Measurements from ENCODE around the gene KRTAP10-6.

KRTAP10-6 gene

GRCh38 chr21:44590311-44590721, 2.0 kb downstream of the KRTAP10-6 start:
- Histone ChIP-seq H3K4me2 (ENCODE audit: low read length, poor library complexity, severe bottlenecking) (no peak overlapping the region), H2AK5ac (ENCODE audit: low read length, severe bottlenecking) (no peak overlapping the region), H2AFZ (ENCODE audit: low read depth, low read length) (no peak overlapping the region), H2BK120ac (ENCODE audit: low read depth, low read length) (no peak overlapping the region), H3K4me3 (ENCODE audit: insufficient read depth in 1 of 2, low read depth in 1 of 2, low read length in 2 of 2) (no peak overlapping the region), H3K79me1 (replicated peaks; ENCODE audit: low read length, poor library complexity, severe bottlenecking) (no peaks in the 10 kb centered on the region), H3K18ac (ENCODE audit: low read depth in 1 of 2, low read length in 2 of 2) (no peak overlapping the region), H3K27ac (ENCODE audit: low read length, poor library complexity, severe bottlenecking) (no peak overlapping the region), H3K9me3 (ENCODE audit: control insufficient read depth, low read length) (peaks cover 2% of the 10 kb centered on the region), H2BK5ac (ENCODE audit: low read depth, low read length, poor library complexity, severe bottlenecking) (no peak overlapping the region), H3K9ac (ENCODE audit: low read length) (no peak overlapping the region), H2BK15ac (ENCODE audit: low read depth, poor library complexity, severe bottlenecking) (no peak overlapping the region), H3K14ac (ENCODE audit: low read length in 2 of 2) (no peak overlapping the region), H3K27me3 (ENCODE audit: control insufficient read depth in 1 of 2, insufficient read depth in 1 of 2, low read length in 2 of 2) (peaks cover 34 to 39% of the 10 kb centered on the region in 2 experiments), H3K4ac (ENCODE audit: low read depth in 1 of 2, low read length in 2 of 2) (no peak overlapping the region), H4K91ac (ENCODE audit: low read length) (no peak overlapping the region), H3K4me1 (ENCODE audit: control insufficient read depth, insufficient read depth, low read depth, low read length) (no peaks in the 10 kb centered on the region), H2BK12ac (ENCODE audit: low read length in 2 of 2) (no peak overlapping the region), H4K8ac (ENCODE audit: low read length) (no peak overlapping the region), H3K36me3 (ENCODE audit: control insufficient read depth in 1 of 2, insufficient read depth in 2 of 2, low read depth in 1 of 2, low read length in 2 of 2) (no peaks in the 10 kb centered on the region), H3K23ac (ENCODE audit: low read length in 2 of 2) (no peak overlapping the region)
- WGBS, result 84% methylated on average over 8 of the region's 10 CpGs
- no peak for DNase-seq

- H2BK120ac ChIP-seq (ENCODE audit: low read depth, low read length), result no peak overlapping the region
- peaks cover 30 to 39% of the 10 kb centered on the region in 2 experiments for H3K27me3 ChIP-seq (ENCODE audit: control insufficient read depth in 1 of 2, insufficient read depth in 1 of 2, low read length in 2 of 2)
- no peak overlapping the region for H3K18ac ChIP-seq (ENCODE audit: low read depth in 1 of 2, low read length in 2 of 2)
- H2BK5ac ChIP-seq (ENCODE audit: low read depth, low read length, poor library complexity, severe bottlenecking), result no peak overlapping the region
- DNase-seq, result no peak
- no peak overlapping the region for H2BK15ac ChIP-seq (ENCODE audit: low read depth, poor library complexity, severe bottlenecking)
- no peak overlapping the region for H3K4me3 ChIP-seq (ENCODE audit: insufficient read depth in 1 of 2, low read depth in 1 of 2, low read length in 2 of 2)
- no peak overlapping the region for H3K4me2 ChIP-seq (ENCODE audit: low read length, poor library complexity, severe bottlenecking)
- H3K27ac ChIP-seq (ENCODE audit: low read length, poor library complexity, severe bottlenecking), result no peak overlapping the region
- no peak overlapping the region for H2BK12ac ChIP-seq (ENCODE audit: low read length in 2 of 2)
- H3K9ac ChIP-seq (ENCODE audit: low read length), result no peak overlapping the region
- H3K79me1 ChIP-seq (replicated peaks; ENCODE audit: low read length, poor library complexity, severe bottlenecking), result no peaks in the 10 kb centered on the region
- no peak overlapping the region for H2AK5ac ChIP-seq (ENCODE audit: low read length, severe bottlenecking)
- H3K9me3 ChIP-seq (ENCODE audit: control insufficient read depth, low read length), result peaks cover 3% of the 10 kb centered on the region
- no peak overlapping the region for H3K4ac ChIP-seq (ENCODE audit: low read depth in 1 of 2, low read length in 2 of 2)
- WGBS, result 85% methylated on average over 24 of the region's 24 CpGs
- no peaks in the 10 kb centered on the region for H3K4me1 ChIP-seq (ENCODE audit: control insufficient read depth, insufficient read depth, low read depth, low read length)
- H3K36me3 ChIP-seq (ENCODE audit: control insufficient read depth in 1 of 2, insufficient read depth in 2 of 2, low read depth in 1 of 2, low read length in 2 of 2), result no peaks in the 10 kb centered on the region
- H3K14ac ChIP-seq (ENCODE audit: low read length in 2 of 2), result no peak overlapping the region
- H4K8ac ChIP-seq (ENCODE audit: low read length), result no peak overlapping the region
- no peak overlapping the region for H3K23ac ChIP-seq (ENCODE audit: low read length in 2 of 2)
- H2AFZ ChIP-seq (ENCODE audit: low read depth, low read length), result no peak overlapping the region
- no peak overlapping the region for H4K91ac ChIP-seq (ENCODE audit: low read length)
Observed at GRCh38 chr21:44589586-44590305, 2.6 kb downstream of the KRTAP10-6 start.

- Histone ChIP-seq H2BK12ac (ENCODE audit: low read length in 2 of 2) (no peak overlapping the region), H3K27ac (ENCODE audit: low read length, poor library complexity, severe bottlenecking) (no peak overlapping the region), H4K8ac (ENCODE audit: low read length) (no peak overlapping the region), H3K4me2 (ENCODE audit: low read length, poor library complexity, severe bottlenecking) (no peak overlapping the region), H4K91ac (ENCODE audit: low read length) (no peak overlapping the region), H2AFZ (ENCODE audit: low read depth, low read length) (no peak overlapping the region), H3K4me1 (ENCODE audit: control insufficient read depth, insufficient read depth, low read depth, low read length) (no peaks in the 10 kb centered on the region), H2BK5ac (ENCODE audit: low read depth, low read length, poor library complexity, severe bottlenecking) (no peak overlapping the region), H2BK120ac (ENCODE audit: low read depth, low read length) (no peak overlapping the region), H3K14ac (ENCODE audit: low read length in 2 of 2) (no peak overlapping the region), H3K4ac (ENCODE audit: low read depth in 1 of 2, low read length in 2 of 2) (no peak overlapping the region), H3K23ac (ENCODE audit: low read length in 2 of 2) (no peak overlapping the region), H3K36me3 (ENCODE audit: control insufficient read depth in 1 of 2, insufficient read depth in 2 of 2, low read depth in 1 of 2, low read length in 2 of 2) (no peaks in the 10 kb centered on the region), H2AK5ac (ENCODE audit: low read length, severe bottlenecking) (no peak overlapping the region), H3K9me3 (ENCODE audit: control insufficient read depth, low read length) (peaks cover 3% of the 10 kb centered on the region), H3K4me3 (ENCODE audit: insufficient read depth in 1 of 2, low read depth in 1 of 2, low read length in 2 of 2) (no peak overlapping the region), H2BK15ac (ENCODE audit: low read depth, poor library complexity, severe bottlenecking) (no peak overlapping the region), H3K79me1 (replicated peaks; ENCODE audit: low read length, poor library complexity, severe bottlenecking) (no peaks in the 10 kb centered on the region), H3K9ac (ENCODE audit: low read length) (no peak overlapping the region), H3K27me3 (ENCODE audit: control insufficient read depth in 1 of 2, insufficient read depth in 1 of 2, low read length in 2 of 2) (peaks cover 28 to 33% of the 10 kb centered on the region in 2 experiments), H3K18ac (ENCODE audit: low read depth in 1 of 2, low read length in 2 of 2) (no peak overlapping the region)
- DNase-seq, result no peak
- 79% methylated on average over 2 of the region's 2 CpGs for WGBS
Observed at GRCh38 chr21:44589094-44589493, 3.2 kb downstream of the KRTAP10-6 start.

- no peak overlapping the region for H3K9ac ChIP-seq (ENCODE audit: low read length)
- no peak overlapping the region for H3K23ac ChIP-seq (ENCODE audit: low read length in 2 of 2)
- H4K91ac ChIP-seq (ENCODE audit: low read length), result no peak overlapping the region
- no peak overlapping the region for H2AFZ ChIP-seq (ENCODE audit: low read depth, low read length)
- H3K36me3 ChIP-seq (ENCODE audit: control insufficient read depth in 1 of 2, insufficient read depth in 2 of 2, low read depth in 1 of 2, low read length in 2 of 2), result no peaks in the 10 kb centered on the region
- no peak overlapping the region for H3K18ac ChIP-seq (ENCODE audit: low read depth in 1 of 2, low read length in 2 of 2)
- H3K4me3 ChIP-seq (ENCODE audit: insufficient read depth in 1 of 2, low read depth in 1 of 2, low read length in 2 of 2), result no peak overlapping the region
- H3K9me3 ChIP-seq (ENCODE audit: control insufficient read depth, low read length), result peaks cover 19% of the 10 kb centered on the region
- no peak overlapping the region for H3K27ac ChIP-seq (ENCODE audit: low read length, poor library complexity, severe bottlenecking)
- no peak overlapping the region for H3K4ac ChIP-seq (ENCODE audit: low read depth in 1 of 2, low read length in 2 of 2)
- no peak overlapping the region for H2BK12ac ChIP-seq (ENCODE audit: low read length in 2 of 2)
- H2BK120ac ChIP-seq (ENCODE audit: low read depth, low read length), result no peak overlapping the region
- no peak overlapping the region for H2AK5ac ChIP-seq (ENCODE audit: low read length, severe bottlenecking)
- no peaks in the 10 kb centered on the region for H3K4me1 ChIP-seq (ENCODE audit: control insufficient read depth, insufficient read depth, low read depth, low read length)
- no peak overlapping the region for H2BK15ac ChIP-seq (ENCODE audit: low read depth, poor library complexity, severe bottlenecking)
- H3K79me1 ChIP-seq (replicated peaks; ENCODE audit: low read length, poor library complexity, severe bottlenecking), result no peaks in the 10 kb centered on the region
- H3K4me2 ChIP-seq (ENCODE audit: low read length, poor library complexity, severe bottlenecking), result no peak overlapping the region
- H4K8ac ChIP-seq (ENCODE audit: low read length), result no peak overlapping the region
- WGBS, result 83% methylated on average over 3 of the region's 3 CpGs
- peaks cover 10 to 11% of the 10 kb centered on the region in 2 experiments for H3K27me3 ChIP-seq (ENCODE audit: control insufficient read depth in 1 of 2, insufficient read depth in 1 of 2, low read length in 2 of 2)
- no peak overlapping the region for H3K14ac ChIP-seq (ENCODE audit: low read length in 2 of 2)
- H2BK5ac ChIP-seq (ENCODE audit: low read depth, low read length, poor library complexity, severe bottlenecking), result no peak overlapping the region
- no peak for DNase-seq
Observed at GRCh38 chr21:44585892-44586291, 6.4 kb downstream of the KRTAP10-6 start.
